ENCODE data around the gene IGFLR1. TPM values are rescaled to one million over a fixed set of nuclear protein-coding genes. Genes with fewer than 3 reads are reported as not detected.

The IGFLR1 gene
- total and polyA plus RNA-seq, 9 of the 15 experiments (the other 6 are each of a cell fraction or from before 2014, with no cell fraction given), result 1.0 to 14.3 (median 4.6) TPM

DNA sequence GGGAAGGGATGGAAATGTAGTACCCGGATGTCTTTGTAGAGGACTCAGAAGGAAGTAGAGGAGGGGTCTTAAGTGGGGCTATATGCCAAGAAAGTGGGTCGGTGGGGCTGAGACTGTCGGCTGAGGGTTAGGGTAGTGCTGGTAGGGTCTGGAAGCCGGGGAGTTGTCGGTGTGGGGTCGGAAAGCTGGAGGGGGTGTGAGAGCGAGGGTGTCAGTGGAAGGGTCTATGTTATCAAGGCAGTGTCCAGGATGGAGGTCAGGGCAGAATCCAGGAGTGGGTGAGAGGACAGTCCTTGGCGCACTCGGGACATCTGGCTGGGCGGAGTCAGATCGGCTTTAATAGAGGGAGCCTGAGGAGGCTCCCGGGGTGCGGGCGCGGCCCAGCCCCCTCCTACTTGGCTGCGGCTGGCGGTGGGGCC is 12.9 kb upstream of the IGFLR1 start:
- intact Hi-C loops (cut with micrococcal nuclease) (no loop called here), in situ Hi-C loops (cut with MboI) (no loop called here)
- ATAC-seq (no peak), DNase-seq (ENCODE audit: extremely low read depth in 1 of 4, low spot score in 3 of 4) (no peak), FAIRE-seq (no peak)
- ChIA-PET POLR2A (no interaction called here), CTCF (ENCODE audit: low intra/inter-chr PET ratio) (no interaction called here)
- no peaks in the 10 kb centered on the region; the same call in 1 of the 2 replicates for H4K20me1 ChIP-seq (replicated peaks; ENCODE audit: control insufficient read depth, insufficient read depth, low read length)
- H3K4me2 ChIP-seq (ENCODE audit: insufficient read depth, low read length), result no peak overlapping the region
- H3K9ac ChIP-seq (ENCODE audit: insufficient read depth in 1 of 2, low read depth in 2 of 2, low read length in 2 of 2), result no peak overlapping the region; a peak in 1 of 4 replicates
- WGBS (ENCODE audit: insufficient coverage, low coverage, missing lambda C conversion rate), result 93% methylated on average over 15 of the region's 17 CpGs
- no TSS peak for BruUV-seq (replicated peaks)
- TF ChIP-seq NR2C1 (IDR thresholded peaks at IDR 0.05), result no peak
- TF ChIP-seq NR2C1 (tag; IDR thresholded peaks at IDR 0.05), result no peak
- no peak for TF ChIP-seq CHD4 (IDR thresholded peaks at IDR 0.05; ENCODE audit: insufficient read depth, insufficient replicate concordance, low read depth, low read length, poor library complexity, severe bottlenecking)
- TF ChIP-seq CREBBP (IDR thresholded peaks at IDR 0.05; ENCODE audit: low read depth, low read length), result no peak
- TF ChIP-seq POLR2H (tag; IDR thresholded peaks at IDR 0.05; ENCODE audit: low read depth), result no peak
- TF ChIP-seq, protein P1, sequence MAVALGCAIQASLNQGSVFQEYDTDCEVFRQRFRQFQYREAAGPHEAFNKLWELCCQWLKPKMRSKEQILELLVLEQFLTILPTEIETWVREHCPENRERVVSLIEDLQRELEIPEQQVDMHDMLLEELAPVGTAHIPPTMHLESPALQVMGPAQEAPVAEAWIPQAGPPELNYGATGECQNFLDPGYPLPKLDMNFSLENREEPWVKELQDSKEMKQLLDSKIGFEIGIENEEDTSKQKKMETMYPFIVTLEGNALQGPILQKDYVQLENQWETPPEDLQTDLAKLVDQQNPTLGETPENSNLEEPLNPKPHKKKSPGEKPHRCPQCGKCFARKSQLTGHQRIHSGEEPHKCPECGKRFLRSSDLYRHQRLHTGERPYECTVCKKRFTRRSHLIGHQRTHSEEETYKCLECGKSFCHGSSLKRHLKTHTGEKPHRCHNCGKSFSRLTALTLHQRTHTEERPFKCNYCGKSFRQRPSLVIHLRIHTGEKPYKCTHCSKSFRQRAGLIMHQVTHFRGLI (CRISPR knock-in tag; IDR thresholded peaks at IDR 0.05), result no peak
- no peak for TF ChIP-seq FOXA1 (IDR thresholded peaks at IDR 0.05; ENCODE audit: borderline replicate concordance)
- TF ChIP-seq CBX5 (IDR thresholded peaks at IDR 0.05; ENCODE audit: borderline replicate concordance, low read depth), result no peak
- no peak for TF ChIP-seq SREBF2 (CRISPR knock-in tag; IDR thresholded peaks at IDR 0.05)
- TF ChIP-seq, protein P2, sequence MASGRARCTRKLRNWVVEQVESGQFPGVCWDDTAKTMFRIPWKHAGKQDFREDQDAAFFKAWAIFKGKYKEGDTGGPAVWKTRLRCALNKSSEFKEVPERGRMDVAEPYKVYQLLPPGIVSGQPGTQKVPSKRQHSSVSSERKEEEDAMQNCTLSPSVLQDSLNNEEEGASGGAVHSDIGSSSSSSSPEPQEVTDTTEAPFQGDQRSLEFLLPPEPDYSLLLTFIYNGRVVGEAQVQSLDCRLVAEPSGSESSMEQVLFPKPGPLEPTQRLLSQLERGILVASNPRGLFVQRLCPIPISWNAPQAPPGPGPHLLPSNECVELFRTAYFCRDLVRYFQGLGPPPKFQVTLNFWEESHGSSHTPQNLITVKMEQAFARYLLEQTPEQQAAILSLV (tag; IDR thresholded peaks at IDR 0.05), result no peak
- TF ChIP-seq CC2D1A (IDR thresholded peaks at IDR 0.05), result no peak
- no peak for TF ChIP-seq HMG20B (CRISPR knock-in tag; IDR thresholded peaks at IDR 0.05)
- H3K27ac ChIP-seq (ENCODE audit: extremely low read depth, low read depth, low read length), result no peak overlapping the region
- H3K4me1 ChIP-seq (replicated peaks in 1 of 2; ENCODE audit: control insufficient read depth in 2 of 2, insufficient read depth in 2 of 2, low read length in 2 of 2), result peaks cover 13 to 41% of the 10 kb centered on the region in 2 experiments
- H2AFZ ChIP-seq (ENCODE audit: low read depth, low read length), result no peak overlapping the region
- no peaks in the 10 kb centered on the region for H3K9me3 ChIP-seq (replicated peaks; ENCODE audit: control insufficient read depth, insufficient read depth, low read depth, low read length)
- peaks cover 17% of the 10 kb centered on the region for H3K79me2 ChIP-seq (ENCODE audit: control insufficient read depth, insufficient read depth, low read length)
- H3K27me3 ChIP-seq (ENCODE audit: control insufficient read depth in 2 of 2, insufficient read depth in 2 of 2, low read length in 2 of 2), result no peaks in the 10 kb centered on the region
- H3K4me3 ChIP-seq, result no peak overlapping the region
- no peaks in the 10 kb centered on the region for H3K9me1 ChIP-seq (ENCODE audit: control insufficient read depth, insufficient read depth, low read length)
- peaks cover 24% of the 10 kb centered on the region; the same call in 1 of the 3 replicates for H3K36me3 ChIP-seq (ENCODE audit: control insufficient read depth, insufficient read depth, low read length)
